SIG-M5 treated with dmso at 0.1 percent for 504 hours (cell line): Measurements from ENCODE around the gene MPZL2.

Source experiments
- DNase-seq: peaks from one replicate; lab custom pipeline; 2025; ENCODE audit not compliant: unreplicated experiment; lab: John Stamatoyannopoulos, UW

MPZL2 gene

DNA sequence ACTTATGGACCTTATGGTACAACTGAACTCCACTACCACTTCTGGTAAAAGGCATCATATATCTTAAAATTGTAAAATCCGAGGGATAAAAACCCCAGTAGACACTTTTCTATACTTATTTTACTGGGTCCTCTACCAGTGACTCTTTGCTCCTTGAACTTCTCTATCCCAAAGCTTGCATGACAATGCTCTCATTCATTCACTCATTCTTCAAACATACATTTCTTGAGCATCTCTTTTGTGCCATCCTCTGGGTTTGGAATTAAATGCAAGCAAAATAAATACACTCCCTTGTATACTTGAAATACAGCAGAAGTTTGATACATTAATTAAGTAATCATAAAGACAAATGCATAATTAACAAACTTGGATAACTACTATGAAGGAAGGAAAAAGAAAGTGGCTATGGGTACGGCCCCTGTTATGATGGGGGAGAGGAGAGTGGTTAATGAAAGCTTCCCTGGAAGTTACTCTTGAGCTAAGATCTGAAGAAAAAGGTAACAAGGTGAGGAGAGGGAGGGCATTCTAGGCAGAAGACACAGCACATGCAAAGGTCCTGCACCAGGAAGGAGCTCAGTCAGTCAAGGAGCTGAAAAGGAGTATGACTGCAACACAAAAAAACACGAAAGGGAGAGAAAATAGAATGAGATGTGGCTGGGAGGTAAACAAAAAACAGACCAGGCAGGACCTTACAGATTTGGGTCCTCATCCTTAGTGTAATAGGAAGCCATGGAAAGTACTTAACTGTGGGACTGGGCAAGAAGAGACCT is 19.9 kb downstream of the MPZL2 start:
- DNase-seq, result no peak

DNA sequence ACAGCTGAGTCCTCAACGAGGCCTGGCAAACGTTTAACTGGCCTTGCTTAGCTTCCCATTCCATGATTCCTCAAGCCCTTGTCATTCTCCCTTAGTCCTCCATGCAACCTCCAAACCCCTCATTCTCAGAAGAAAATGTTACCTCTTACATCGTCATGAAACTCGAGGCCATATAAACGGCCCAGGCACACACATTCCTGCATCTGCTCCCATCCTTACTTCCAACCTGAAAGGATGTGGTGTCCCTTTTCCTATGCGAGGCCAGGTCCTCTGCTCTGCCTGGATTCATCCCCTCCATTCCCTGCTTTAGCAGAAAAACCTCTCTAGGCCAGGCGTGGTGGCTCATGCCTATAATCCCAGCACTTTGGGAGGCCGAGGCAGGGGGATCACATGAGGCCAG is 20.9 kb downstream of the MPZL2 start:
- no peak for DNase-seq

DNA sequence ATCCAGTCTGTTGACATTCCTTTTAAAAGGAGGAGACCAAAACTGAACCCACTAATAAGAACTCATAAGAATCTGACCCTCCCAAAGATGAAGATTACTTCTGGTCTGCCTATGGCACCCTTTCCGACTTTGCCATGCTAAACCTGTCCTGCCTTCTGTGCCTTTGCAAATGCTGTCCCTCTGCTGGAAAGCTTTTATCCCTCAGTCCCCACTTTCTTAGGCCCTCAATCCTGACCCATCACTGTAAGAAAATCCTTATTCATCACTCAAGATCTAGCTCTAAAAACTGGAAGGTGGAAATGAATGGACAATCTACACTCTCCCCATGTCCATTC is 22.4 kb downstream of the MPZL2 start:
- DNase-seq, result no peak

DNA sequence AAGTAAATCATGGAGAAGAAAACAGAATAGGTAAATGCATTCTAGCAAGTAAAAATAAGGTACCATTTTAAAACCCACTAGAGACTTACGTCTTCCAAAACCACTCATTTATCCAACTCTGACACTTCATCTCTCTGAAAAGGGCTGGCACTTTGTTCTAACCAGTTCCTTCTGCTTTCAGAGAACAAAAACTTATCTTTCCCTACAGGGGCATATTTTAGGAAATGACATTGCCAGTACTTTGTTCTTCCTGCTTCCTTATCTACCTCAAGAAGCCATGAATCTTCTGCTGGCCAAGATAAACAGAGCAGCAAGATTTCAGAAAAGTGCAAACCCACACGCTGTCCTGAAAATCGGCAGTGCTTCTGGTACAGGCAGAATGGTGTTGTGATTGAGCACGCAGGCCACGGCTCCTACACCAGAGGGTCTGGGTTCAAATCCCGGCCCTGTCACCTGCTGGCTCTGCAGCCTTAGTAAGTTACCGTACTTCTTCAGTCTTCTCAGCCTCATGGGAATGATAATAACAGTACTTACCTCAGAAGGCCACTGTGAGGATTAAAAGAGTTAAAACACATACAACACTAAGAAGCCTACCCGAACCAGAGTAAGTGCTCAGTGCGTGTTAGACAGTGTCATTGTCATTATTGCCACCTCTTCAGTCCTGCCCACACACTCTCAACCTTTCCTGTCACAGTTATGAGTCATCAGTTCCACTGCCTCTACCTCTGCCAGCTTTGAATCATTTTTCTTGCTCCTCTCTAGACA is 22.9 kb downstream of the MPZL2 start:
- peak; percentile 88 for DNase-seq

DNA sequence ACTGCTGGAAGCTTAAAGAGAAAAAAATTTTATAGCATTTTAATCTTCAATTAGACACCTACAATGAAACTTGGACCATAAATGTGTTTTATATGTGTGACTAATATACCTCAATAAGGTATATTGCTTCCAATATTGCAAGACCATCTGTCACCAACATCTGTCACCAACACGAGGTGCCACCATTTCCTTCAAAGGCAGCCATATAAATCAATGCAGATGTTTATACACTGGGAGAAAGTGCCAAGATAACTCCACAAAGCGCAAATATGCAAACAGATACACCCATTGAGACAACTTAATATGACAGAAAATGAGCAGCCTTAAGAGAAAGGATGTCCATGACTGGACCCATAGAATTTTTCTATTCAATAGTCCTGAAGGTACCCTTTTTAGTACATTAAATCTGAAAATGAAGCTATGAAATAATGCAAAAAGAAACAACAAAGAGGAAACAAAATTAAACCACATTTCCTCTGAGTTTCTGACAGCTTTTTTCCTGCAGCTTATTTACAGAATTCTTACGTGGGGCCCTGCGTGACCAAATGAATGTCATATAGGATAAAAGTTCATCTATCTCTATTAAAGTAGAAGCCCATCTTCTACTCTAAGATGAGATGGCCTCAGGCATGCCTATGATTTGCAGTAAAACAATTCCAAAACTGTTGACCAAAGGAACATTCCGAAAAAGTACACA is 24.4 kb downstream of the MPZL2 start:
- no peak for DNase-seq

DNA sequence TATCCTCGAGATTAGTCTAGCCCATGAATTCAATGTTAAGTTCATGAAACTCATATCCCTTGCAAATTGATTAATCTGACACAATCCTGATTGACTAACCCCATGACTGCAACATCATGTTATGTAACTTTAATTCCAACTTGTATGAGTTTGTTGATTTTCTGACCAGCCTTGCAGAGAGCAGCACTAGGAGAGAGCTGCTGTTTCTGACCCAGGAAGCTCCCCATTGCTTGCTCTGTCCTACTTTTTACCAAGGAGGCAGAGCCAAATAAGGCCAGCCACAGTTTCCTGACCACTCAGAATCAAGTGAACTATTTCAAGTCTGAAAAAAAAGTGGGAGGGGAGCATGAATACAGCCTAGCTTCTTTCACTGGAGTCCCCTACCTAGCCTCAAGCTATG is 25.2 kb downstream of the MPZL2 start:
- DNase-seq, result peak; percentile 52

DNA sequence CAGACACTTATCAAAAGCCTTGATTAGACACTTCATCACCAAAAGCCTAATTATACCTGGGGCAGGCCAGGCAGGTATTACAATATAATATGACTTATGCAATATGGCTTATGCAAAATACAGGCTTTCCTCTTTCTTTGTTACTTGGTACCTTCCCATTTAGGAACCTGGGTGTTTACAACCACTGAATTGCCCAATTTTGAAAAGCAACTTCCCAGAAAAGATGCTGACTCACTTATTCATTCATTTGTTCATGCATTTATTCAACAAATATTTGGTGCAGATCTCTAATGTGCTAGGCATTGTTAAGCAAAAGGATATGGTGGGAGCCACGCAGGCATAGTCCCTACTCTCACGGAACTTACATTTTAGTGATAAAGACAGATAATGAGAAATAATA is 25.7 kb downstream of the MPZL2 start:
- peak; percentile 56 for DNase-seq

DNA sequence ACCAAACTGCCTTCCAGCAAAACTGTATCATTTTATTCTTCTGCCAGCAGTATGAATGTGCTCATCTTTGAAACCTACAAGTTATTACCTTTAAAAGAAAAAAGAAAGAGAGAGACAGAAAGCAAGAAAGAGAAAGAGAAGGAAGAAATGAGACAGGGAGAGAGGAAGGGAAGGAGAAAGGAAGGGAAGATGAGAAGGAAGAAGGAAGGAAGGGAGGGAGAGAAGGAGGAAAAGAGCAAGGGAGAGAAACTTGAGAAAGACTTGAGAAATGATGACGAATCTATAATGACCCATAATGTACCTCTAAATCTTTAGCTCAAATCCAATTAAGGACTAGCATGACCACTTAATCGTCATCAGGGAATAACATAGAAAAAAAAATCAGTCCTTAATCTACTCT is 27.9 kb downstream of the MPZL2 start:
- no peak for DNase-seq

DNA sequence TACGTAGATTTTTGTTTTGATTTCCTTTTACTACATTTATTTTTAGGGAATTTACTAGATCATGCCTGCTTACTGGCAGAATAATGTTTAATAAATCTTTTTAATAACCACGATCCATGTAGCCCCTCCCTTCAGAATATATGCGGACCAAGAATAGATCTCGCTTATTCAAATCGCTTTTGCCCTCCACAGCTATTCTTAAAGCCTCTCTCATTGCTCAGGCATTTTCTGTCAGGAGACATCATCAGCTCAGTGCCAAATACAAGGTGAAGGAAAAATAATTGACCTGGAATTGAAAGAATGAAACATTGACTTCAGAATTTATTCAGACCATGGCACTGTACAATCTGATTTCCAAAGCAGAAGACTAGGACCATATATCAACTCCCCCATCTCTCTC is 29.3 kb downstream of the MPZL2 start:
- no peak for DNase-seq

DNA sequence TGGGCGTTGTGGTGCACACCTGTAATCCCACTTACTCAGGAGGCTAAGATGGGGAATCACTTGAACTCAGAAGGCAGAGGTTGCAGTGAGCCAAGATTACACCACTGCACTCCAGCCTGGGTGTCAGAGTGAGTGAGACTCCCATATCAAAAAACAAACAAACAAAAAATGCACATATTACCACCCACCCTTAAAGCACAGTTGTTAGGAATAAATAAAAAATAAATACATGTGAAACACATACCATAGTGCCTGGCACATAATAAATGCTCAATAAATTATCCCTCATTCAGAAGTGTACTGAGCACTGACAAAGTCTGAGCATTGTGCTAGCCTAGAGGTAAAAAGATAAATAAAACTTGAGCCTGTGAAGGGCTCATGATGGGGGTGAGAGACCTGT is 30.2 kb downstream of the MPZL2 start:
- no peak for DNase-seq

DNA sequence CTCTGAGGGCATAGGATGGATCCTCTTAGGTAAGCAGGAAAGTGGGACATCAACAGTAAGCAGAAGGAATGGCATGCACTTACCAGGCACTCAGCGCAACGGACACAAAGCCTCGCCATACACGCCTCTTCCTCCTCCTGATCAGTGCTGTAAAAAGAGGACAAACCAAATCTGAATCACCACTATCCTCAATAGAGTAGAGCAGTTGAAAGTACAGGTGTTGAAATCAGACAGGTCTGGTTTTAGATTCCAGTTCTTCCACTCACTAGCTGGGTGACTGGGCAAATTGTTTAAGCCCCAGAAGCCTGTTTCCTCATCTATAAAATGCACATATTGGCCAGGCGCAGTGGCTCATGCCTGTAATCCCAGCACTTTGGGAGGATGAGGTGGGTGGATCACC is 30.7 kb downstream of the MPZL2 start:
- DNase-seq, result peak; percentile 11

DNA sequence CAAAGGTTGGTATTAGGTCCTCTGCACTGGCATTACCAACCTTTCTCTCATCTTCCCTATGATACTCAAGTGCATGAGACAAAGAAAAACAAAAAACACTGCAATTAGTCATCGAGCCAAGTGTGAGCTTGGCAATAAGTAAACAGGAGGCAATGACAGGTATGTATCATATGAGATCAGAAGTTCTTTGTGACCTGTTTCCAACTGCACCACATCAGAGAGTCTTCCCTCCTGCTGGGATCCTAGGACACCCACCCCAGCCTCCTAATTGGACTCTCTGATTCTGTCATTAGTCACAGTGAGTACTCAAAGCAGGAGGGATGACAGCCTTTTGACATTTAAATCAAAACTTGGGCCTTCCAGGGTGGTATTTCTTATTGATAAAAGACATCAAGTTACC is 31.4 kb downstream of the MPZL2 start:
- DNase-seq, result no peak

DNA sequence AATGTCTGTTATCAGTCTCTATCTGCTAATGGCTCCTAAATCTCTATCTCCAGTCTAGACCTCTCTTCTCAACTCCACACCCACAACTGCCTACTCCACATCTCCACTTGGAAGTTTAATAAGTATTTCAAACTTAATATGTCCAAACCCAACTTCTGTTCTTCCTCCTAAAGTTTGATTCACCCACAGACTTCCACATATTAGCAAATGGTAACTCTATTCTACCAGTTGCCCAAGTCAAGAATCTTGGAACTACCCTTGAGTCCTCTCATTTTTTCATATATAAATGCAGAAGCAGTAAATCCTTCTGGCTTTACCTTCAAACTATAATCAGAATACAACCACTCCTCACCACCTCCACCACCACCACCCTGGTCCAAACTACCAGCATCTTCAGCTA is 32.6 kb downstream of the MPZL2 start:
- no peak for DNase-seq

DNA sequence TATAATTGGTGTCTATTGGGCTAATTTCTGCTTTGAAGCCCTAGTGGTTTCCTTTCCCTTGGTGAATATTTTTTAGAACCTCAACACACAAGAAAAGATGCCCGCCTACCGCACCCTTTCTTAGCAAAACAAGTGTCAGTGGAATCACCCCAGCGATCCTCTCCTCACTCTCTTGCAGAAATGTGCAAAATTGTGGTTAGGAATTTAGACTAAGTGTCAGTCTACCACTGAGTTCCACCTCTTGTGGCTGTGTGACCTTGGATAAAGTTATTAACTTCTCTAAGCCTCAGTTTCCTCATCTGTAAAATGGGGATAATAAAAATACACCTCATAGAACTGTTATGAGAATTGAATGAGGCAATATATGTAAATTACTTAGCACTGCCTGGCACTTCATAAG is 34.0 kb downstream of the MPZL2 start:
- DNase-seq, result no peak

DNA sequence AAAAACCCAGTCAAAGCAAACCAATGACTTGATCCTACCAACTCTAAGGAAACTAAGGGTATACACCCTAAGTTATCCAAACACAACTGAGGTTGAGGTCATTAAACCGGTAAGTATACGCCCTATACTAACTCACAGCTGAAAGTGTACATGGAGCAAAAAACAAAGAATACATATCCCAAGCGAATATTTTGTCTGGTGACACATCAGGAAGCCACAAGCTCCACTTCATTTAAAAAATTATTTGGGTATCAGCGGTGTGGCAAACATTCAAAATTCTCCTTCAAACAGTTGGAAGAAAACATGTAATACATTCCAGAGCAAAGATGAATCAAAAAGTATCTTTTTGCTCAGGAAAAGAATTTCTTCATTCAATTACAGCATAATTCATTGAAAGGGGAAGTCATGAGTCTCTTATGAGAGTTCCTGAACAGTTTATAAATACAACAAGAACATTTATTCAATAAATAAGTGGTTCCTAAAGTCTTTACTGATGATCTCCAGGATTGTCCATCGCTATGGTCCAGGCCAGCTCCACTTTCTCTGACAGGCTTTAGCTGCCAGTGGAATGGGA is 34.7 kb downstream of the MPZL2 start:
- no peak for DNase-seq

DNA sequence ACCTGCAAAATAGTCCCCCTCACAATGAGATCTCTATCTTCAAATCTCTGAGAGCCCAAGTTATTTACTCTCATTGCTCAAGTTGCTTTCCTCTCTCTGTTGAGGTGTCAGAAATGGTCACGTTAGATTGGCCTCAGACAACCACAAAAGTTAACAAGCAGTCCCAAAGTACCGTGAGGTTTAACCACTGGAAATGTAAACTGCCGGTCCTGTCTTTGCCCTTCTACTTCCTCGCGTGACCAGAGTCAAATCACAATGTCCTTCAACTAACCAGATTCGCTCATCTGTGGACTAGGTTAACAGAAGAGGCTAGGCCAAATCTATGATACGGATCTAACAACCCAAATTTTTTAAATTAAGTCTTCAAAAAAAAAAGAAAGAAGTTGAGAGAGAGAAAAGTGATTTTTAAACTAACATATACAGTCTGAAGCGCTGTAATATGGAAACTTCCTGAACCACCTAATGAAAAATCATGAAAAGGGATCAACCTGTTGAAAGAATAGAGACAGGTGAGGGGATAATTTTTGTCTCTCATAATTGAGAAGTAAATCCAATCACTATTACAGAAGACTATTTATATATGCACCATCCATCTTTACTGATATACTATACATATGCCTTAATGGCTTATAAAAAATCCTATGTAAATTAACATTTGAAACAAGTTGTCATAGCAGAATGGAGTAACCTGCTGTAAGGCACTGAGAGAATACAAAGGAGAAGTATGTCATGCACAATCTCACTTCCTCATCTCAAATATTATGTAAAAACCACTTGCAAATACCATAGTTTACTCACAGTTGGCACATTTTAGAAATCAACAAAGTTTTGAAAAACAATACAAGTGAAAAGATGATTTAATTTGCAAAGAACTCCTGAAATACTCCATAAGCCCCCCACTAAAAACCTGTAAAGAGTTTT is 36.0 kb downstream of the MPZL2 start:
- peak; percentile 83 for DNase-seq

DNA sequence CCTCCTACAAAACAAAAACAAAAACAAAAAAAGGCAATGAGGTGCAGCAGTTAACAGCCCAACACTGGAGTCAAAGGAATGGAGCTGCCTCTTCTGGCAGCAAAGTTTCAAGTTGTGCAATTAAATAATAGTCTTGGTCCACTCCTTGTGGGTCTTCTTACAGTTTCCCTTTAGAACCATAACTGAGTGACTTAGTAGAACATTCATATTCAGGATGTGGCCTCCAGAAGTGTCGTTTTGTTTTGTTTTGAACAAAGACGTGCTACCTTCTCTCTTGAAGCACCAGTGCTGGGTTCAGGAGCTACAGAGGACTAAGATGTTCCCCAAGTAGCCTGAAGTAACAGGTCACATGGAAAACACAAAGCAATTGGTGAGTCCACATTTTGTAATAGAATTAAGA is 37.3 kb downstream of the MPZL2 start:
- DNase-seq, result peak; percentile 36

DNA sequence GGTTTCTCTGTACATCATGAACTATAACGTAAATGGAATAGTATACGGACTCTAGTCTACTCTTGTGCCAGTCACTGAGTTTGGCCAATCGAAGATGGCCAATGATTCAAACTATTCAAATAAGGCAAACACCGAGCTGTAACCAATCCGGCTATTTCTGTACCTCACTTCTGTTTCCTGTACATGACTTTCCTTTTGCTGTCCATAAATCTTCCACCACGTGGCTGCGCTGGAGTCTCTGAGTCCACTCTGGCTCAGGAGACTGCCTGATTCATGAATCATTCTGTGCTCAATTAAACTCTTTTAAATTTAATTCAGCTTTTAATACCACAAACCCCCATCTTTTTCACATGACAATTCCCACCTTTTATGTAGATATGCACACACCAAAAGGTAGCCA is 37.8 kb downstream of the MPZL2 start:
- DNase-seq, result no peak

DNA sequence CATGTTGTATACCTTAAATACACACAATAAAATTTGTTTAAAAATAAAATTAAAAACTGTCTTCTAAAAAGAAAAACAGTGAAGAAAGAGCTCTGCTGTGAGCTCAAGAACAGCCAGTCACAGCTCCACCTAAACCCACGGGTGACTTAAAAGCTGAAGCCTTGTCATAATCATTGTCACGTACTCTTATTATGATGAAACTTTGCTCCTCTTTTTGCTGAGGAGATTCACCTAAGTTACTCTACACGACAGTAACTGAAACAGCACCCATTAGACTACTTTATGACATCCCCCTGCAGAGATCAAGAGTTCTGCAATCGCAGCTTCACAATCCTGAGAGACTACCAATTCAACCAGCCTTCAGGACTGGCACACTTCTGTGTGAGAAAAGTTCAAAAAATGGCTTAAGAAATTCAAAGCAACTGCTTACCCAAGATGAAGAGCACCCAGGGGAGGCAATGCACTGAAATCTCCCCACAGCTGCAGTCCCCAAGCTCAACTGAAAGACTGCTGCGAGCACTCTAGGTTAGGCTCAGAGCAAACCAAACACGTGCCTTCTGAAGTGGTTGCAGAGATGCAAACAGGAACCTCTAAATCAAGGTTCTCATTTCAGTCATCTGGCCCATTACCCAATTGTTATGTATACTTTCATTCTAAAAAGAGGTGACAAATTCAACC is 39.4 kb downstream of the MPZL2 start, which contains the start of gene JAML:
JAML (minus strand) TSS at position 501 of the 678 bp plus-strand sequence. CDS start 10,145 bp downstream, outside the sequence.
- peak; percentile 56 for DNase-seq

DNA sequence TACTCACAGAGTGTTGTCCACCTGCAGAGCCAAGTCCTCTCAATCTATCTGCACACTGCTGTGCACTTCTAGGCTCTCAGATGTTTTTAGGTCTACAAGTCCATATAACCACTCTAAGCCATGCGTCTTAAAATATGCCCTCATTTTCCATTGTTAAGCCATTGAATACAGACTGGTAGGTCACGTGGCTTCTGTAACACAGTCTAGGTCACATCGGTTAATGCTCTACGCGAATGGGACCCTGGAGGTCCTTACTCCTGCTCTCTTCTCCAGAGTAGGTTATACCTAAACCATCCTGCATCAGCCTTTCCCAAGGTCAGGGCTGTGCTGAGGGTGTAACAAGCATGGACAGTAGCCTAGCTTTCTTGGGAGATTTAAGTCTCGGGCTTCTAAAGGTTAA is 40.1 kb downstream of the MPZL2 start:
- DNase-seq, result no peak
